GM21423 (cell line): Measurements from ENCODE around the gene SEMA5A.

Experiments used
- ATAC-seq: cut with Tn5 transposase; IDR thresholded peaks from one replicate; pipeline ENCODE4 v1.9.1; 2021; ENCODE audit warnings: mild to moderate bottlenecking, moderate library complexity; ENCODE audit not compliant: unreplicated experiment

SEMA5A gene

GRCh38 chr5:9052421-9052820 lies 493.5 kb downstream of the SEMA5A start:
- no peak for ATAC-seq

GRCh38 chr5:9051779-9052178 lies 494.1 kb downstream of the SEMA5A start:
- no peak for ATAC-seq

DNA sequence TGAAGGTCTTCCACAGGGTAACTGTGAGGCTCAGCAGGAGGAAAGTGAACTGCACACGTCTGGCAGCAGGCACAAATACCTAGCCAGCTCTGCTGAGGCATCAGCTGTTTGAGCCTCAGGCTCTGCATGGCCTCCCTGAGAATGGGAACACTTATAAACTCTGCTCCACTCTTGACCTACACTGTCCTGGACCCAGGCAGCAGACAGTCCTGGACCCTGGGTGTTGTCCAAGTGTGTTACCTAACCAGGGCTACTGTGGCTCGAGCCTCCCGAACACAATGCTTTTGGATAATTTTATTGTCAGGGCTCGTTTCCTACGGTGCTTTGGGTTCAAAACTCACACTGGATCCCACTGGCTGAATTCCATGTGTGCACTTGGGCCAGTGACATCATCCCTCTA lies 497.9 kb downstream of the SEMA5A start:
- ATAC-seq, result no peak

- no peak for ATAC-seq
These were observed 499.0 kb downstream of the SEMA5A start for GRCh38 chr5:9046756-9047481.

DNA sequence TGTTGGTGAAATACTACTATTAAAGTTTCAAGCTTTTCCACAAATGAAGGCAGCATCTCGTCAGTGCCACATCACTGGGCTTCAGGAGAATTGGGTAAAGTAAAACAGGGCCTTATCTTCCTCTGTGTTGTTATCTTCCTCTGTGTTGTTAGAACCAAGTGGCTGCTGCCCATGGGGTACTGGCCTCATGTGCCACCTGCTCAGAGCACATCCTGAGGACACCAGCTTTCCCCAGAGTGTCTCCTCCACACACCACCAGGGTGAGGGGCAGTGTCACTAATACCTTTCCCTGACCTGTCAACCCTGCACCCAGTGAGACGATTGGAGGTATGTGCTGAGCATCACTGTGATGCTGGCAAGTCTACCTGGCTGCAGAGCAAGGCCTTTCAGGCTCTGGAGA lies 499.9 kb downstream of the SEMA5A start:
- ATAC-seq, result no peak

- no peak for ATAC-seq
These were observed 503.6 kb downstream of the SEMA5A start for GRCh38 chr5:9042241-9042640.

DNA sequence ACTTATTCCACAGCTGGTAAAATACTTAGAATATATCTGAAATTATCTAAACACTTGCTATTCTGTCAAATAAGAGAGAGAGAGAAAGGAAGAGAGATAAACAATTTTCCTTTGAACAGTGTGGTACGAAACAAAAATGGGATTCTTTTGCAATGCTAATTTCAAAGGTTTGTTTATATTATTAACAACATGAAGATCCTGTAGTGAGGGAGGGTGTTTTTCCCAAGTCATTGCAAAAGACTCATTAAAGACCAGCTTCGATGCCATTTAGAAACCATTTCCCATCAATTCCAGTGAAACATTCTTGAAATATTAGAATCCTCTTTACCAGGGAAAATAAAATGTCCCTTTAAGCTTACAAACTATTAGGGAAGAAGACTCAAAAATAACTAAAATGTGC lies 505.4 kb downstream of the SEMA5A start:
- no peak for ATAC-seq

- ATAC-seq, result no peak
These were observed 508.8 kb downstream of the SEMA5A start for GRCh38 chr5:9037048-9037447.

GRCh38 chr5:9035346-9035745 lies 510.5 kb downstream of the SEMA5A start:
- no peak for ATAC-seq

DNA sequence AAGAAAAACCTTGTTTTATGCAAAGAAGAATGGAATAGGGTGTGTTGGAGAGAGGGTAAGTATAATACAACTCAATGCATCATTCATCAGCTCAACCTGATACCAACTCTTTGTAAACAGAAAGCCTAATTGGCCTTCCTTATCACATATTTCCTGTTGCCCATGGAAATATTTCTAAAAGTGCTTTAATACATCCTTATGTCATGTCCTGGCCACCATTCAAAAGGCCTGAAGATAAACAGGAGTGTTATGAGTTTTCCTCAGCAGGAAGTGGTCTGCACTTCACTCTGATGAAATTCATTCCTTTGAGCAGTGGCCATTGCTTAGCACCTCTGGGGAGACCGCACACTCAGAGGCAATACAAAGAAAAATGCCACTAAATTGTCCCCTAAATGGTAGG lies 511.2 kb downstream of the SEMA5A start:
- no peak for ATAC-seq

GRCh38 chr5:9033524-9033923 lies 512.4 kb downstream of the SEMA5A start:
- ATAC-seq, result no peak

DNA sequence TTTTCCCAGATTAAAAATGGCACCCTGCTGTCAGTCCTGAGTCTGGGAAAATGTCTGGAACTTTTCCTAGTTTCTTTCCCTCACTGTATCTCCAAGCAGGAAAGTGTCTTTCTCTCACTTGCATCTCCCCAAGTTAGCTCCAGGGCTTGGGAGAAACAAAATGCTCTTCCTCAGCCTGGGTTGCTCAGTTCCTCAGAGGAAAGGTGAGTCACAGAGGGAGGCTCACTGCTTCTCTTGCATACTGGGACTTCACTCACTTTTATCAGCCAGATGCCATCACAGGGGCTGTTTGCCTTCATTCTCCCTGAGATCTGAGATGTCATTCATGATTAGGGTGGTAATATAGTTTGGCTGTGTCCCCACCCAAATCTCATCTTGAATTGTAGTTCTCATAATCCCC lies 519.9 kb downstream of the SEMA5A start:
- no peak for ATAC-seq

- no peak for ATAC-seq
These were observed 524.9 kb downstream of the SEMA5A start for GRCh38 chr5:9020996-9021395.

DNA sequence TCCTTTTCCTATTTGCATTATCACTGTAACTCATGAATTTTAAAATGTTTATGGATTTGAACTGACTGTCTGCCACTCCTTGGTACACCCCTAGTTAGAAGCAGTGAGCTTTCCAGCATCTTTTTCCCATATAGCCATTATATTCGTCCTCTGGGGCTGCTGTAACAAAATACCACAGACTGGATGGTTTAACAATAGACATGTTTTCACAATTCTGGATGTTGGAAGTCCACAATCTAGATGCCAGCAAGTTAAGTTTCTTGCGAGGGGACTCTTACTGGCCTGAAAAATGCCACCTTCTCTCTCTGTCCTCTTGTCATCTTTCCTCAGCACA lies 530.0 kb downstream of the SEMA5A start:
- ATAC-seq, result no peak

DNA sequence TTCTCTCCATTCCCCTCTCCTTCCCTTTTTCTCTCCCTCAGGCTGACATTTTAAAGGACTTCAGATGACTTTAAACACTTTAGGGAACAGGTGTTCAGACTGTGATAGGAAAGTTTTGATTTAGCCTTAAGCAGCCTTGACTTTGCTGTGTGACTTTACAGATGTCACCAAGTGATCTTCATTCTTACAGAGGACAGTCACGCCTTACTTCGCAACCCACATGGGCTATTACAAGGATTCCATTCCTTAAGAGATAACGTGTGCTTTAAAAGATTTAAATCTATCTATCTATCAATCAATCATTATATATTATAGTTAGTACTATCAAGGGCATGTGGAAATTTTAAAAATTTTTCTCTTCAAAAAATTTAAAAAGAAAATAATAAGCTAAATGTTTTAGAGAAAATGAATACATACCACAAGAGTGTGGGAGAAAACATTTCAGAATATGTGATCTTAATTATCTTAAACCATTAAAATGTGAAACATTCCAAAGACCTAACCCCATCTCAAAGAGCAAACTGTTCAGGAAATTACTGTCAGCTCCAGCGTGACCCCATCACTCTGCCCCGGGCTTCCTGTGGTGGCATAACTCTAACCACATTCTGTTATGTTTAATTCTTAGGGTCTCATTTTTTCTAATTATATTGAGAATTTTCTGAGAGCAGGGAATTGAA lies 530.5 kb downstream of the SEMA5A start:
- ATAC-seq, result no peak

GRCh38 chr5:9013147-9013546 lies 532.7 kb downstream of the SEMA5A start:
- no peak for ATAC-seq

- ATAC-seq, result no peak
These were observed 535.8 kb downstream of the SEMA5A start for GRCh38 chr5:9009931-9010651.

GRCh38 chr5:8997542-8998070 lies 548.3 kb downstream of the SEMA5A start:
- no peak for ATAC-seq

DNA sequence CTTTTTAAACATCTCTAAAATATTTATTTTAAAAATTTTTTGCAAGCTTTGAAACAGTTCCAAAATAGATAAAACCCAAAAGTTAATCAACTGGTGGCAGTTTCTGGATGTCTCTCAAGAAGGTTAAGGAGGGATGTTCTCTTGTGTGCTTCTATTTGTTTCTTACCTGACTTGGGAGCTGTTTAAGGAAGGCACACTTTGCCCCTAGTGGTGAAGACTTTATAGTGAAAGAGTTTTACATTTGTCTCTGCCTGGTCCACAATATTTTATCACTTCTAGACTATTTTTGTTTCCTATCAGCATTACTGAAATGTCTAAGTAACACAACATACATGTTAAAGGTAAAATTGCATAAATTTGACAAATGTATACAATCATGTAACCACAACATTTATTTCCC lies 552.8 kb downstream of the SEMA5A start:
- no peak for ATAC-seq
